Measurements from ENCODE around the gene SEZ6.
"Not testable (repeated sequence)": the region's sequence is repeated elsewhere in the genome, so short reads cannot be mapped to it uniquely, and the experiment has no call there.

The SEZ6 gene

GRCh38 chr17:28947639-28948038 is 58.2 kb downstream of the SEZ6 start:
- H3K9ac ChIP-seq (ENCODE audit: low read length): no peak overlapping the region

DNA sequence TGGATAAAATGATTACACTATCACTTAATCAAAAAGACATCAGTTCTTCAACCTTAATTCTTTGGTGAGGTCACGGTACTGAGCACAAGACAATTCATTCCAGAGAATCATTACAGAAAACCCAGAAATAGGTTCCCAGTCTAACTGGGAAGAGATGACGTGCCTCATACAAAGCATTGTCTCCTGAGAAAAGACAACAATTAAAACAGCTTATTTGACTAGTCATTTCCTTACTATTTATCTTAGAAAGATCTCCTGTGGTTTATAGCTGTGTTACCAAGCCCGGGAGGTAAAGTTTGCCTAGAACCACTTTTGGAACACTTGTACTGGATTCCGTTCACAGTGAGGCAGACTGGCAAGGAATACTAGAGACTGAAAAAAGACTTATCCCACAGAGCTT is 59.6 kb downstream of the SEZ6 start:
- no peaks in the 10 kb centered on the region for H3K9me3 ChIP-seq (ENCODE audit: control insufficient read depth, low read length)
- peaks cover 13% of the 10 kb centered on the region for H3K4me1 ChIP-seq (ENCODE audit: control insufficient read depth, insufficient read depth, low read length)
- H3K4me3 ChIP-seq (ENCODE audit: low read length): no peak overlapping the region
- no peaks in the 10 kb centered on the region for H3K36me3 ChIP-seq (ENCODE audit: control insufficient read depth, insufficient read depth, low read length)
- H3K9ac ChIP-seq (ENCODE audit: low read length): no peak overlapping the region
- no peaks in the 10 kb centered on the region for H3K27me3 ChIP-seq (ENCODE audit: control insufficient read depth, insufficient read depth, low read length)

More at GRCh38 chr17:28947639-28948038, 58.2 kb downstream of the SEZ6 start:
- Histone ChIP-seq H3K9me3 (ENCODE audit: control insufficient read depth, low read length) (no peaks in the 10 kb centered on the region), H3K4me3 (ENCODE audit: low read length) (no peak overlapping the region), H3K36me3 (ENCODE audit: control insufficient read depth, insufficient read depth, low read length) (no peaks in the 10 kb centered on the region), H3K4me1 (ENCODE audit: control insufficient read depth, insufficient read depth, low read length) (peaks cover 15% of the 10 kb centered on the region), H3K27me3 (ENCODE audit: control insufficient read depth, insufficient read depth, low read length) (no peaks in the 10 kb centered on the region)

DNA sequence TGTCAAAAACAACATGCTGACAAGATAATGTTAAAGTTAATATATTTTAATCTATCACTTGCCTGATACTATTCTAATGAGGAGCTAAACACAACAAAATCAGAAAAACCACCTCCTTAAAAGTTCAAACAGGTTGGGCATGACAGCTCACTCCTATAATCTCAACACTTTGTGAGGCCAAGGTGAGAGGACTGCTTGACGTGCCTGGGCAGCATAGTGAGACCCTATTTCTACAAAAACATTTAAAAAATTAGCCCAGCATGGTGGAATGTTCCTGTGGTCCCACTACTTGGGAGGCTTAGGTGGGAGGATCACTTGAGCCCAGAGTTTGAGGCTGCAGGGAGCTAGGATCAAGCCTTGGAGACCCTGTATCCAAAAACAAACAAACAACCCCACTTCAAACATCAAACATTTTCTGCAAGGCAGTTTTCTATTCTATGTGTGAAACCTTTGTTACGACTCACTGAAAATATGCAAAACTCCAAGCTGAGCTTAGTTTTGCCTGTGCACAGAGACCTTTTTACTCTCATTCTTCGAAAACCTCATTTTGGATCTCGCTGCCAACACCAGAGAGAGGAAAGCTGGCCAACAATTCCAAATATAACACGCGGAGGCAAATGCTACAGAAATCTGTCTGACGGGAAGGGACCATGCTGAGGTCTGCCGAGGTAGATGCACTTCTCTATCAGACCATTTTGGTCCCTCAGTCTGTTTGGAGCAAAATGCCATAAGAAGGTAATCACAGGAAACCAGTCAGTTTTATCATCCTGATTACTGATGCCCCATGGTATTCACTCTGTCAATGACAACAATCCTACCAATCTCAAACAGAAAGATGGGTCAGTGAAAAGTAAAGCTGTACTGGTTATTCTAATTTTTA is 60.7 kb downstream of the SEZ6 start:
- Histone ChIP-seq H3K9me3 (ENCODE audit: control insufficient read depth, low read length) (no peaks in the 10 kb centered on the region), H3K27me3 (ENCODE audit: control insufficient read depth, insufficient read depth, low read length) (no peaks in the 10 kb centered on the region), H3K36me3 (ENCODE audit: control insufficient read depth, insufficient read depth, low read length) (no peaks in the 10 kb centered on the region), H3K4me1 (ENCODE audit: control insufficient read depth, insufficient read depth, low read length) (peaks cover 13% of the 10 kb centered on the region), H3K4me3 (ENCODE audit: low read length) (no peak overlapping the region), H3K9ac (ENCODE audit: low read length) (no peak overlapping the region)

DNA sequence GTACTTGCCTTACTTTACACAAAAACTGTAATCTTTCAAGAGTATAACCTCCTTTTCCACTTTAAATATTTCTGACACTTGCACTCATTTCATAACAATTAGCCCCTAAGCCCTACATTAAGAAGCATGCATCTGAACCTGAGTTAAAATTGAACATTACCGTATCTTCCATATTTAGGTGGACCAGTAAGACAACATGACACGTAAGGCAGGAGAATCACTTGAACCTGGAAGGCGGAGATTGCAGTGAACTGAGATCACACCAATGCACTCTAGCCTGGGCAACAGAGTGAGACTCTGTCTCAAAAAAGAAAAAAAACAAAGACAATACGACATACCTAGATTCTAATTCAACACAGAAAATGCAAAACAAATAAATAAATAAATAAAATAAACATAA is 61.5 kb downstream of the SEZ6 start:
- Histone ChIP-seq H3K27me3 (ENCODE audit: control insufficient read depth, insufficient read depth, low read length) (no peaks in the 10 kb centered on the region), H3K4me1 (ENCODE audit: control insufficient read depth, insufficient read depth, low read length) (peaks cover 13% of the 10 kb centered on the region), H3K9me3 (ENCODE audit: control insufficient read depth, low read length) (no peaks in the 10 kb centered on the region), H3K4me3 (ENCODE audit: low read length) (no peak overlapping the region), H3K36me3 (ENCODE audit: control insufficient read depth, insufficient read depth, low read length) (no peaks in the 10 kb centered on the region), H3K9ac (ENCODE audit: low read length) (no peak overlapping the region)

GRCh38 chr17:28942925-28943324 is 62.9 kb downstream of the SEZ6 start:
- H3K27me3 ChIP-seq (ENCODE audit: control insufficient read depth, insufficient read depth, low read length): no peaks in the 10 kb centered on the region
- H3K9me3 ChIP-seq (ENCODE audit: control insufficient read depth, low read length): no peaks in the 10 kb centered on the region
- peaks cover 10% of the 10 kb centered on the region for H3K4me1 ChIP-seq (ENCODE audit: control insufficient read depth, insufficient read depth, low read length)
- no peak overlapping the region for H3K9ac ChIP-seq (ENCODE audit: low read length)
- no peaks in the 10 kb centered on the region for H3K36me3 ChIP-seq (ENCODE audit: control insufficient read depth, insufficient read depth, low read length)
- no peak overlapping the region for H3K4me3 ChIP-seq (ENCODE audit: low read length)

DNA sequence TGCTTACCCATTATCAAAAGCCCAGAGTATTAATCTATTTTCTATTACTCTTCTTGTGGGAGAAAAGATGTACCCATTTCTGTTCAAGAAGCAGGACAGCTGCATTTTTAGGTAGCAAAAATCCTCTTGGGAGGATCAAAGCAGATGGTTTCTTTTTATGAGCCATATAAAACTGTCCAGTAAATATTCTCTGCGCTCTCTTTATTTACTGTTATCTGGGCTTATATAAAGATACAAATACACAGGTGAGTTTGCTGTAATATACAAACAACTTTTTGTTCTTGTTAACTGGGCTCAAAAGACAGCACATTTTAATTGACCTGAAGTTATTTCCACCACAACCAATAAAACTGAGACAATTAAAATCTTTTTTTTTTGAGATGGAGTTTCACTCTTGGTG is 64.6 kb downstream of the SEZ6 start:
- Histone ChIP-seq H3K9ac (ENCODE audit: low read length) (no peak overlapping the region), H3K4me1 (ENCODE audit: control insufficient read depth, insufficient read depth, low read length) (peaks cover 9% of the 10 kb centered on the region), H3K9me3 (ENCODE audit: control insufficient read depth, low read length) (no peaks in the 10 kb centered on the region), H3K27me3 (ENCODE audit: control insufficient read depth, insufficient read depth, low read length) (no peaks in the 10 kb centered on the region), H3K36me3 (ENCODE audit: control insufficient read depth, insufficient read depth, low read length) (no peaks in the 10 kb centered on the region), H3K4me3 (ENCODE audit: low read length) (no peak overlapping the region)

- Histone ChIP-seq H3K9ac (ENCODE audit: low read length) (no peak overlapping the region), H3K4me3 (ENCODE audit: low read length) (no peak overlapping the region), H3K36me3 (ENCODE audit: control insufficient read depth, insufficient read depth, low read length) (no peaks in the 10 kb centered on the region), H3K9me3 (ENCODE audit: control insufficient read depth, low read length) (no peaks in the 10 kb centered on the region), H3K27me3 (ENCODE audit: control insufficient read depth, insufficient read depth, low read length) (no peaks in the 10 kb centered on the region), H3K4me1 (ENCODE audit: control insufficient read depth, insufficient read depth, low read length) (peaks cover 8% of the 10 kb centered on the region)
Measured at GRCh38 chr17:28940675-28941074, 65.2 kb downstream of the SEZ6 start.

GRCh38 chr17:28940142-28940541 is 65.7 kb downstream of the SEZ6 start:
- Histone ChIP-seq H3K9me3 (ENCODE audit: control insufficient read depth, low read length) (no peaks in the 10 kb centered on the region), H3K27me3 (ENCODE audit: control insufficient read depth, insufficient read depth, low read length) (no peaks in the 10 kb centered on the region), H3K36me3 (ENCODE audit: control insufficient read depth, insufficient read depth, low read length) (no peaks in the 10 kb centered on the region), H3K4me3 (ENCODE audit: low read length) (no peak overlapping the region), H3K4me1 (ENCODE audit: control insufficient read depth, insufficient read depth, low read length) (peaks cover 8% of the 10 kb centered on the region), H3K9ac (ENCODE audit: low read length) (no peak overlapping the region)

DNA sequence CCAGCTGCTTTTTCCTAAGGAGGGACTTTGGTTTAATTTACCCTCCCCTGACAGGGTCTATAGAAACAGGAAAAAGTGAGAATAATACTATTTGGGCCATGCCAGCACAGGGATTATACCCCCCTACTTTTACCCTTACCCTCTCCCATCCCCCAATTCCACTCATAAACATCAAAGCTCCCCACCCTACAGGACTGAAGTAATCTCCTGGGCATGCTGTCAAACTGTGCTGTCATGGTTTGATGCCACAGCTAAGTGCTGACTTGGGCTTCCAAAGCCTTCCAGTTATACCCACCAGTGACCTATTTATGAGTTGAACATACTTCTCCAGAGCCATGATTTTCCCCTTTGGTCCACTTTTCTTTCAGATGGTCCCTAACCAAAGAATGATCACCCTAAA is 67.3 kb downstream of the SEZ6 start:
- H3K27me3 ChIP-seq (ENCODE audit: control insufficient read depth, insufficient read depth, low read length): no peaks in the 10 kb centered on the region
- H3K9me3 ChIP-seq (ENCODE audit: control insufficient read depth, low read length): no peaks in the 10 kb centered on the region
- H3K4me1 ChIP-seq (ENCODE audit: control insufficient read depth, insufficient read depth, low read length): peaks cover 8% of the 10 kb centered on the region
- H3K36me3 ChIP-seq (ENCODE audit: control insufficient read depth, insufficient read depth, low read length): no peaks in the 10 kb centered on the region
- no peak overlapping the region for H3K4me3 ChIP-seq (ENCODE audit: low read length)
- no peak overlapping the region for H3K9ac ChIP-seq (ENCODE audit: low read length)

DNA sequence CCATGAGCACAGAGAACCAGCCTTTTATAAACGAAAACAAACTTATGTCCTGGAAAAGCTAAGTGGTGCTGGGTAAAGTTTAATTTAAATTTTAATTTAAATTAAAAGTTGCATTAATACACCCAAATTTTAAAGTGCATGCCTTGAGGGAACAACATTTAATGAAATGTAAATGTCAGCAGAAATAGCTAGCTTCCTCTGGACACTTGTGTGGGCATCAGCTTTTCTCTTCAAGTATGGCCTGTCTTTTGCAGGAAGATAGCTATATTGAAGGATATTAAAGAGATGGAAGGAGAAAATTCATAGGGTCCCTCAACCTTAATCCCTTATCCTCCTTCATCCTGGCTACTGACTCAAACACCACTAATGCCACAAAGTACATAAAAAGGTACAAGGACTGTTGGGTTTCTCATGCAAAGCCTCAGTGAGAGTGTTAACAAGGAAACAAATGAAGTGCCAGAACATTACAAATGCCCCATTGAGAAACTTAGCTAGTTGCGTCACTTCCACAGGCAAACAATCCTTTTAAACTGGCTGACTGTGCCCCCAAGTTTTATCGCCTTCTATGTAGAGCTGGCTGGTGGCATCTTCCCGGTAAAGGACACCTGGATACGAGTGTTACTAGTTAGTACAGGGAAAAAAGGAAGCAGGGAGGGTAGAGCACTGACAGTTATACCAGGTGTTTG is 68.6 kb downstream of the SEZ6 start:
- no peaks in the 10 kb centered on the region for H3K9me3 ChIP-seq (ENCODE audit: control insufficient read depth, low read length)

DNA sequence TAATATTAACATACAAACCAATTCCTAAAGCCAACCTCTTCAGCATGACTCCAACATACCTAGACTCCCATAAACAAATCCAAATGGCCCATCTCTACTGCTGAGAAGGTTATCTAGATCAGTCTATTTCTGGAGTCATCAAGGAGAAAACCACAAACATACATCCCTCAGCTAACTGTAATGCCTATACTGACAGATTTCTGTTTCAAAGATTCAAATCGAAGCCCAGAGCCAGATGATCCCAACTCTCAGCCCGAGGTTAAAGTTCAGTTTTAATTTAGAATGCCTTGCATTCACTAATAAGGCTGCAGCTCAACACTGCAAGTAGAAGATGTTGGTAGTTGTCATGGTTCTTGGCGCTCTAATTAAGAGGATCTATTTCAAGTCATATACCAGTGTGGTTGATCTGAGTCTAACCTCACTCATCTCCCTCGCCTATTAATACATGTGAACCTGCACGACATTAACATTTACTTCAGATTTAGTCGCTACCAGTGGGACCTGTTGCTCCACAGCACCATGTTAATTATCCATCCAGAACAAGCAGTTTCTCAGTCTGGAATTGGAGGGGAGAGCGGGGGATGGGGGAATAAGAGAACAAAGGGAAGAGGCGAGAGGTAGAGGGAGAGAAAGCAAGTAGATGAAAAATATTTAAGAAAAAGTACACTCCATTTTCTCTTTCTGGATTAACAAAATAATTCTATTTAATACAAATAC is 69.9 kb downstream of the SEZ6 start:
- no peaks in the 10 kb centered on the region for H3K36me3 ChIP-seq (ENCODE audit: control insufficient read depth, insufficient read depth, low read length)
- no peaks in the 10 kb centered on the region for H3K9me3 ChIP-seq (ENCODE audit: control insufficient read depth, low read length)
- peaks cover 8% of the 10 kb centered on the region for H3K4me1 ChIP-seq (ENCODE audit: control insufficient read depth, insufficient read depth, low read length)
- H3K9ac ChIP-seq (ENCODE audit: low read length): no peak overlapping the region
- no peaks in the 10 kb centered on the region for H3K27me3 ChIP-seq (ENCODE audit: control insufficient read depth, insufficient read depth, low read length)
- no peak overlapping the region for H3K4me3 ChIP-seq (ENCODE audit: low read length)

More for the DNA sequence above, 68.6 kb downstream of the SEZ6 start:
- Histone ChIP-seq H3K27me3 (ENCODE audit: control insufficient read depth, insufficient read depth, low read length) (no peaks in the 10 kb centered on the region), H3K4me3 (ENCODE audit: low read length) (no peak overlapping the region), H3K9ac (ENCODE audit: low read length) (no peak overlapping the region), H3K4me1 (ENCODE audit: control insufficient read depth, insufficient read depth, low read length) (peaks cover 8% of the 10 kb centered on the region), H3K36me3 (ENCODE audit: control insufficient read depth, insufficient read depth, low read length) (no peaks in the 10 kb centered on the region)

DNA sequence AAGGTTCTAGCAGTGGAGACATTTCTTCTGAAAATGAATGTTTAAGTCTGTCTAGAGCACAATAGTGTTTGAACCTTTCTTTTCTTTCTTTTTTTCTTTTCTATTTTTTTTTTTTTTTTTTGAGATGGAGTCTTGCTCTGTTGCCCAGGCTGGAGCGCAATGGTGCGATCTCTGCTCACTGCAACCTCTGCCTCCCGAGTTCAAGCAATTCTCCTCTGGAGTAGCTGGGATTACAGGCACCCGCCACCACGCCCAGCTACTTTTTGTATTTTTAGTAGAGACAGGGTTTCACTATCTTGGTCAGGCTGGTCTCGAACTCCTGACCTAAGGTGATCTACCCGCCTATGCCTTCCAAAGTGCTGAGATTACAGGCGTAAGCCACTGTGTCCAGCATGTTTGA is 71.3 kb downstream of the SEZ6 start:
- not testable (repeated sequence) for H3K27me3 ChIP-seq (ENCODE audit: control insufficient read depth, insufficient read depth, low read length); H3K9me3 ChIP-seq (ENCODE audit: control insufficient read depth, low read length); H3K4me3 ChIP-seq (ENCODE audit: low read length); H3K36me3 ChIP-seq (ENCODE audit: control insufficient read depth, insufficient read depth, low read length); H3K4me1 ChIP-seq (ENCODE audit: control insufficient read depth, insufficient read depth, low read length); H3K9ac ChIP-seq (ENCODE audit: low read length)

Measured in mucosa of stomach (tissue), 1 donor.